Measurements from ENCODE around the gene BTRC. TPM values are rescaled to one million over a fixed set of nuclear protein-coding genes. Genes with fewer than 3 reads are reported as not detected.

BTRC gene
- total RNA-seq, 1 experiment from 2014 or later: 29.1 TPM

GRCh38 chr10:101442456-101442800 lies 88.5 kb downstream of the BTRC start:
- DNase-seq (ENCODE audit: low read depth, low spot score) (no peak), ATAC-seq (no peak)
- Histone ChIP-seq H3K9me2 (ENCODE audit: insufficient read depth) (no peaks in the 10 kb centered on the region), H3K4me1 (ENCODE audit: control insufficient read depth in 1 of 2, insufficient read depth in 2 of 2, low read length in 2 of 2) (no peaks in the 10 kb centered on the region), H3K27ac (ENCODE audit: low read depth, low read length) (no peak overlapping the region), H3K9ac (ENCODE audit: low read length) (no peak overlapping the region), H3K9me3 (ENCODE audit: control insufficient read depth in 1 of 2, insufficient read depth in 1 of 2, low read depth in 1 of 2, low read length in 2 of 2) (no peaks in the 10 kb centered on the region), H2AFZ (ENCODE audit: low read depth, low read length, poor library complexity, severe bottlenecking) (no peak overlapping the region), H3K79me2 (ENCODE audit: insufficient read depth, low read length) (no peaks in the 10 kb centered on the region; the same call in 1 of the 2 replicates), H3K4me3 (replicated peaks in 1 of 2; ENCODE audit: low read depth in 1 of 2, low read length in 2 of 2) (no peak overlapping the region), H4K20me1 (ENCODE audit: insufficient read depth) (no peaks in the 10 kb centered on the region), H3K4me2 (ENCODE audit: low read length) (no peak overlapping the region), H3K36me3 (ENCODE audit: control insufficient read depth in 1 of 2, insufficient read depth in 2 of 2, low read length in 2 of 2) (no peaks in the 10 kb centered on the region), H3K27me3 (ENCODE audit: insufficient read depth, low read length) (no peaks in the 10 kb centered on the region)
- ChIA-PET CTCF (interaction anchor here (1.0 to 7.4 kb wide), 7 partner anchors 14 to 228 kb away, joined by 3 to 182 read pairs (median 10); no protein-coding TSS in a partner anchor), RAD21 (ENCODE audit: low non-redundant PET in 1 of 2, low total read pairs in 2 of 2, uncharacterized antibody in 2 of 2, unreplicated experiment in 2 of 2) (interaction anchor here in 1 of 2 experiments (1.0 kb wide), 3 partner anchors 140 to 154 kb away, joined by 3 to 15 read pairs (median 4); no protein-coding TSS in a partner anchor), POLR2A (no interaction called here)
- TF ChIP-seq CBX3 (IDR thresholded peaks at IDR 0.05; ENCODE audit: low read depth): no peak
- no peak for TF ChIP-seq RAD21 (IDR thresholded peaks at IDR 0.05; ENCODE audit: low read depth)
- TF ChIP-seq FOSL1 (IDR thresholded peaks at IDR 0.05; ENCODE audit: low read depth): 0 out of 2 replicates have a peak, but pooled peaks have one; percentile 3
- BruUV-seq (replicated peaks): no TSS peak
- intact Hi-C loops (cut with micrococcal nuclease): loop anchor here (1.0 kb wide), 3 partner anchors 141 to 228 kb away; no protein-coding TSS in a partner anchor

GRCh38 chr10:101444058-101444898 lies 90.3 kb downstream of the BTRC start:
- DNase-seq (ENCODE audit: low read depth, low spot score): no peak
- no peaks in the 10 kb centered on the region for H3K36me3 ChIP-seq (ENCODE audit: control insufficient read depth in 1 of 2, insufficient read depth in 2 of 2, low read length in 2 of 2)
- no TSS peak for BruUV-seq (replicated peaks)
- no peaks in the 10 kb centered on the region for H3K79me2 ChIP-seq (ENCODE audit: insufficient read depth, low read length)
- no peaks in the 10 kb centered on the region for H3K4me1 ChIP-seq (ENCODE audit: control insufficient read depth in 1 of 2, insufficient read depth in 2 of 2, low read length in 2 of 2)
- CTCF ChIA-PET: interaction anchor here (0.7 to 7.4 kb wide), 45 partner anchors 8 to 395 kb away, joined by 3 to 182 read pairs (median 4); partner anchors contain the start of gene NPM3
- TF ChIP-seq POLR2AphosphoS5 (IDR thresholded peaks at IDR 0.05; ENCODE audit: low read depth, low read length) (no peak), RAD21 (IDR thresholded peaks at IDR 0.05; ENCODE audit: low read depth) (peak; percentile 51), FOSL1 (IDR thresholded peaks at IDR 0.05; ENCODE audit: low read depth) (no peak), SRF (IDR thresholded peaks at IDR 0.05; ENCODE audit: low read depth) (0 out of 2 replicates have a peak, but pooled peaks have one; percentile 19), MAX (IDR thresholded peaks at IDR 0.05) (0 out of 2 replicates have a peak, but pooled peaks have one; percentile 18), CTCF (IDR thresholded peaks at IDR 0.05 in 2 of 3, conservative IDR thresholded peaks at IDR 0.05 in 1 of 3; ENCODE audit: borderline replicate concordance in 1 of 3, insufficient read depth in 1 of 3, low read depth in 2 of 3, low read length in 2 of 3) (peak; percentile 48 to 69 (median 49); a peak in 5 of 6 replicates)
- POLR2A ChIA-PET: interaction anchor here (0.8 to 1.0 kb wide), 2 partner anchors 11 to 143 kb away, joined by 4 to 5 read pairs; no protein-coding TSS in a partner anchor
- H3K4me3 ChIP-seq (replicated peaks in 1 of 2; ENCODE audit: low read depth in 1 of 2, low read length in 2 of 2): no peak overlapping the region
- no peak overlapping the region for H3K4me2 ChIP-seq (ENCODE audit: low read length)
- ATAC-seq: peak; percentile 66
- H3K9me2 ChIP-seq (ENCODE audit: insufficient read depth): no peaks in the 10 kb centered on the region
- RAD21 ChIA-PET (ENCODE audit: low non-redundant PET in 1 of 2, low total read pairs in 2 of 2, uncharacterized antibody in 2 of 2, unreplicated experiment in 2 of 2): interaction anchor here (0.7 to 1.4 kb wide), 5 partner anchors 143 to 230 kb away, joined by 3 to 10 read pairs (median 5); no protein-coding TSS in a partner anchor
- H3K9me3 ChIP-seq (ENCODE audit: control insufficient read depth in 1 of 2, insufficient read depth in 1 of 2, low read depth in 1 of 2, low read length in 2 of 2): no peaks in the 10 kb centered on the region
- H3K27me3 ChIP-seq (ENCODE audit: insufficient read depth, low read length): no peaks in the 10 kb centered on the region
- H4K20me1 ChIP-seq (ENCODE audit: insufficient read depth): no peaks in the 10 kb centered on the region
- no peak overlapping the region for H3K27ac ChIP-seq (ENCODE audit: low read depth, low read length)
- H3K9ac ChIP-seq (ENCODE audit: low read length): no peak overlapping the region
- H2AFZ ChIP-seq (ENCODE audit: low read depth, low read length, poor library complexity, severe bottlenecking): no peak overlapping the region
- intact Hi-C loops (cut with micrococcal nuclease): loop anchor here (1.0 kb wide), 1 partner anchor 283 kb away; no protein-coding TSS in a partner anchor

All from HCT116 (cell line).